B cell (primary cell): ENCODE data around the gene RASGRP4.

ENCODE experiments used
- EZH2 ChIP-seq: IDR thresholded peaks from 2 replicates; pipeline ENCODE4 v1.6.1; 2012; ENCODE audit warnings: borderline replicate concordance, low read depth, mild to moderate bottlenecking, moderate library complexity, low read length; ENCODE audit not compliant: insufficient read depth, poor library complexity, severe bottlenecking
- TF ChIP-seq, protein P1 (sequence below): fragments of 200-600 bp; IDR thresholded peaks from one replicate; pipeline ENCODE4 v1.8.0; 2022; ENCODE audit warnings: antibody characterized with exemption, mild to moderate bottlenecking

DNA sequence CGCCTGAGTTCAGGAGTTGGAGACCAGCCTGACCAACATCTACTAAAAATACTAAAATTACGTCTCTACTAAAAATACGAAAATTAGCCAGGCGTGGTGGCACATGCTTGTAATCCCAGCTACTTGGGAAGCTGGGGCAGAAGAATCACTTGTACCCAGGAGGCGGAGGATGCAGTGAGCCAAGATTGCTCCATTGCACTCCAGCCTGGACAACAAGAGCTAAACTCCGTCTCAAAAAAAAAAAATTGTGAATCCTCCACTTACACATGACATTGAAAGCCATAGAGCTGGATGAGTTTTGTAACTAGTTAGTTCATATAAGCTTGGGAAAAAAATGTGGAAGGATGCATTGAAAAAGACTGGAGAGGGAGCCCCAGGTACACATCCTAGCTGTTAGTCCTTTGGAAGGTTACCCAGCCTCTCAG is 52.1 kb downstream of the RASGRP4 start:
- TF ChIP-seq, protein P1, sequence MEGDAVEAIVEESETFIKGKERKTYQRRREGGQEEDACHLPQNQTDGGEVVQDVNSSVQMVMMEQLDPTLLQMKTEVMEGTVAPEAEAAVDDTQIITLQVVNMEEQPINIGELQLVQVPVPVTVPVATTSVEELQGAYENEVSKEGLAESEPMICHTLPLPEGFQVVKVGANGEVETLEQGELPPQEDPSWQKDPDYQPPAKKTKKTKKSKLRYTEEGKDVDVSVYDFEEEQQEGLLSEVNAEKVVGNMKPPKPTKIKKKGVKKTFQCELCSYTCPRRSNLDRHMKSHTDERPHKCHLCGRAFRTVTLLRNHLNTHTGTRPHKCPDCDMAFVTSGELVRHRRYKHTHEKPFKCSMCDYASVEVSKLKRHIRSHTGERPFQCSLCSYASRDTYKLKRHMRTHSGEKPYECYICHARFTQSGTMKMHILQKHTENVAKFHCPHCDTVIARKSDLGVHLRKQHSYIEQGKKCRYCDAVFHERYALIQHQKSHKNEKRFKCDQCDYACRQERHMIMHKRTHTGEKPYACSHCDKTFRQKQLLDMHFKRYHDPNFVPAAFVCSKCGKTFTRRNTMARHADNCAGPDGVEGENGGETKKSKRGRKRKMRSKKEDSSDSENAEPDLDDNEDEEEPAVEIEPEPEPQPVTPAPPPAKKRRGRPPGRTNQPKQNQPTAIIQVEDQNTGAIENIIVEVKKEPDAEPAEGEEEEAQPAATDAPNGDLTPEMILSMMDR, result no peak
- TF ChIP-seq EZH2, result no peak
